GM18502 (cell line): ENCODE data around the gene BRINP1.

Source experiments
- ATAC-seq: cut with Tn5 transposase; IDR thresholded peaks from one replicate; pipeline ENCODE4 v1.9.1; 2021; ENCODE audit warnings: mild to moderate bottlenecking; ENCODE audit not compliant: unreplicated experiment, poor library complexity

BRINP1 gene

GRCh38 chr9:119283078-119283794 is 86.0 kb downstream of the BRINP1 start:
- no peak for ATAC-seq

- ATAC-seq = no peak
Observed at GRCh38 chr9:119282476-119283077, 86.7 kb downstream of the BRINP1 start.

- no peak for ATAC-seq
Observed at GRCh38 chr9:119280740-119281485, 88.3 kb downstream of the BRINP1 start.

GRCh38 chr9:119278171-119278570 is 91.1 kb downstream of the BRINP1 start:
- ATAC-seq = no peak

GRCh38 chr9:119273984-119274665 is 95.1 kb downstream of the BRINP1 start:
- ATAC-seq = no peak

- no peak for ATAC-seq
Observed at GRCh38 chr9:119273325-119273904, 95.8 kb downstream of the BRINP1 start.

- no peak for ATAC-seq
Observed at GRCh38 chr9:119272500-119273211, 96.6 kb downstream of the BRINP1 start.

GRCh38 chr9:119268985-119269384 is 100.2 kb downstream of the BRINP1 start:
- ATAC-seq = no peak

- no peak for ATAC-seq
Observed at GRCh38 chr9:119264165-119264564, 105.1 kb downstream of the BRINP1 start.

- no peak for ATAC-seq
Observed at GRCh38 chr9:119257592-119257991, 111.6 kb downstream of the BRINP1 start.

GRCh38 chr9:119255116-119255515 is 114.1 kb downstream of the BRINP1 start:
- ATAC-seq = no peak

GRCh38 chr9:119252671-119253299 is 116.5 kb downstream of the BRINP1 start:
- ATAC-seq = no peak

GRCh38 chr9:119251936-119252335 is 117.3 kb downstream of the BRINP1 start:
- no peak for ATAC-seq

- ATAC-seq = no peak
Observed at GRCh38 chr9:119250730-119251129, 118.5 kb downstream of the BRINP1 start.

GRCh38 chr9:119240546-119240945 is 128.7 kb downstream of the BRINP1 start:
- no peak for ATAC-seq

GRCh38 chr9:119234636-119235035 is 134.6 kb downstream of the BRINP1 start:
- no peak for ATAC-seq

- ATAC-seq = no peak
Observed at GRCh38 chr9:119227422-119227821, 141.8 kb downstream of the BRINP1 start.

- ATAC-seq = no peak
Observed at GRCh38 chr9:119224431-119224830, 144.8 kb downstream of the BRINP1 start.

GRCh38 chr9:119221276-119221675 is 148.0 kb downstream of the BRINP1 start:
- no peak for ATAC-seq
